Measurements from ENCODE around the gene FBXW10.
"Not testable (repeated sequence)": the region's sequence is repeated elsewhere in the genome, so short reads cannot be mapped to it uniquely, and the experiment has no call there.

- TF ChIP-seq CTCF (IDR thresholded peaks at IDR 0.05); ZFX (IDR thresholded peaks at IDR 0.05; ENCODE audit: borderline replicate concordance): not testable (repeated sequence)
Measured at GRCh38 chr17:18771066-18771465, 27.2 kb downstream of the FBXW10 start.
